K562 (cell line): ENCODE measurements around the gene ZNF521. TPM values are rescaled to one million over a fixed set of nuclear protein-coding genes. Genes with fewer than 3 reads are reported as not detected.

Experiments
- CEBPG ChIP-seq, 3 experiments: fragments of 200-800 bp in 1 of 3; sonication (Bioruptor generic) in 1 of 3; sonication (generic) in 1 of 3; formaldehyde crosslinking in 1 of 3; IDR thresholded peaks in 2 of 3; conservative IDR thresholded peaks in 1 of 3; 2 replicates each; pipeline versions ENCODE4 v1.6.1 to v1.8.0; 2016 to 2022; ENCODE audit warnings: missing compliant biosample characterization in 2 of 3, missing genetic modification characterization in 2 of 3, mild to moderate bottlenecking in 1 of 3, missing genetic modification reagents in 1 of 3
- SETDB1 ChIP-seq: IDR thresholded peaks from one replicate; pipeline ENCODE4 v1.6.1; 2012; ENCODE audit warnings: low read length, control low read depth, inconsistent platforms
- ZFP30 ChIP-seq: fragments of 250-450 bp; sonication (Bioruptor Pico); IDR thresholded peaks from 2 replicates; pipeline ENCODE4 v1.8.0; 2022; ENCODE audit warnings: moderate library complexity, mild to moderate bottlenecking, inconsistent platforms, borderline replicate concordance
- ZNF165 ChIP-seq: fragments of 250-450 bp; sonication (Bioruptor Pico); IDR thresholded peaks from 2 replicates; pipeline ENCODE4 v1.4.0; 2020; ENCODE audit warnings: borderline replicate concordance
- polyA plus RNA-seq, 8 experiments: library from polyadenylated mRNA; depleted of rRNA in 4 of 8; stranded (reverse) in 5 of 8; unstranded in 3 of 8; fragments of >200 nt; fragmentation: Nextera tagmentation in 2 of 8; fragmentation: Illumina TruSeq in 1 of 8; extraction: Ambion mirVana in 2 of 8; extraction: Trizol in 1 of 8; gene quantifications; 2 replicates each; pipeline versions ENCODE4 v1.2.1 to v1.2.3, GENCODE V29; 2011 to 2014; ENCODE audit warnings: inconsistent platforms in 1 of 8, missing spikeins in 1 of 8
- total RNA-seq, 7 experiments: library from RNA; depleted of rRNA in 6 of 7; stranded (reverse); fragments of >200 nt in 6 of 7; fragmentation: Illumina TruSeq in 2 of 7; extraction: Trizol in 2 of 7; gene quantifications; 2 replicates each; pipeline versions ENCODE4 v1.2.1 to v1.2.3, GENCODE V29; 2011 to 2021; ENCODE audit warnings: low replicate concordance in 1 of 7
- TF ChIP-seq, protein P1 (sequence below): sonication (generic); formaldehyde crosslinking; IDR thresholded peaks from 2 replicates; pipeline ENCODE4 v1.8.1; 2023; ENCODE audit warnings: missing genetic modification reagents, mild to moderate bottlenecking, borderline replicate concordance
- TF ChIP-seq, protein P2 (sequence below): fragments of 250-450 bp; sonication (Bioruptor Pico); IDR thresholded peaks from 2 replicates; pipeline ENCODE4 v1.5.0; 2021; ENCODE audit warnings: mild to moderate bottlenecking, moderate library complexity
- TF ChIP-seq, protein P3 (sequence below): sonication (generic); formaldehyde crosslinking; IDR thresholded peaks from 2 replicates; pipeline ENCODE4 v1.8.0; 2022; ENCODE audit warnings: mild to moderate bottlenecking, low read depth, missing genetic modification reagents

The ZNF521 gene
- total and polyA plus RNA-seq, 9 of the 15 experiments (the other 6 are each of a cell fraction or from before 2014, with no cell fraction given) = 1.2 to 5.8 (median 1.6) TPM

DNA sequence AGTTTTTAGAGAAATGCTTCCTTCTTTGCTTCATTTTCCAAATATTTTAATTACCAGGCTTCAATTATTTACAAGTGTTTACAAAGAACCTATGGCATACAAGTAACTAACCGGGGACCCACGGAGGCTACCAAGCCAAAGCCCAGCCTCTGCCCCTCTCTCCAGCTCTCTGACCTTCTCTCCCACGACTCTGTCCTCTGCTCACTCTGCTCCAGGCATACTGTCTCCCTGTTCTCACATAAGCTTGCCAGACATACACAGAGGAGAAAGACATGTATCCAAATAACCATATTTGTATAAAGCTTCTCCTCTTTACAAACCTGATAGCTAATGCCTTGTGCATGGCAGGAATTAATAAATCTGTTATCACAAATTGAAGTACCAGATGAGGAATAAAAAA is 141.3 kb downstream of the ZNF521 start (continued):
- TF ChIP-seq, protein P1, sequence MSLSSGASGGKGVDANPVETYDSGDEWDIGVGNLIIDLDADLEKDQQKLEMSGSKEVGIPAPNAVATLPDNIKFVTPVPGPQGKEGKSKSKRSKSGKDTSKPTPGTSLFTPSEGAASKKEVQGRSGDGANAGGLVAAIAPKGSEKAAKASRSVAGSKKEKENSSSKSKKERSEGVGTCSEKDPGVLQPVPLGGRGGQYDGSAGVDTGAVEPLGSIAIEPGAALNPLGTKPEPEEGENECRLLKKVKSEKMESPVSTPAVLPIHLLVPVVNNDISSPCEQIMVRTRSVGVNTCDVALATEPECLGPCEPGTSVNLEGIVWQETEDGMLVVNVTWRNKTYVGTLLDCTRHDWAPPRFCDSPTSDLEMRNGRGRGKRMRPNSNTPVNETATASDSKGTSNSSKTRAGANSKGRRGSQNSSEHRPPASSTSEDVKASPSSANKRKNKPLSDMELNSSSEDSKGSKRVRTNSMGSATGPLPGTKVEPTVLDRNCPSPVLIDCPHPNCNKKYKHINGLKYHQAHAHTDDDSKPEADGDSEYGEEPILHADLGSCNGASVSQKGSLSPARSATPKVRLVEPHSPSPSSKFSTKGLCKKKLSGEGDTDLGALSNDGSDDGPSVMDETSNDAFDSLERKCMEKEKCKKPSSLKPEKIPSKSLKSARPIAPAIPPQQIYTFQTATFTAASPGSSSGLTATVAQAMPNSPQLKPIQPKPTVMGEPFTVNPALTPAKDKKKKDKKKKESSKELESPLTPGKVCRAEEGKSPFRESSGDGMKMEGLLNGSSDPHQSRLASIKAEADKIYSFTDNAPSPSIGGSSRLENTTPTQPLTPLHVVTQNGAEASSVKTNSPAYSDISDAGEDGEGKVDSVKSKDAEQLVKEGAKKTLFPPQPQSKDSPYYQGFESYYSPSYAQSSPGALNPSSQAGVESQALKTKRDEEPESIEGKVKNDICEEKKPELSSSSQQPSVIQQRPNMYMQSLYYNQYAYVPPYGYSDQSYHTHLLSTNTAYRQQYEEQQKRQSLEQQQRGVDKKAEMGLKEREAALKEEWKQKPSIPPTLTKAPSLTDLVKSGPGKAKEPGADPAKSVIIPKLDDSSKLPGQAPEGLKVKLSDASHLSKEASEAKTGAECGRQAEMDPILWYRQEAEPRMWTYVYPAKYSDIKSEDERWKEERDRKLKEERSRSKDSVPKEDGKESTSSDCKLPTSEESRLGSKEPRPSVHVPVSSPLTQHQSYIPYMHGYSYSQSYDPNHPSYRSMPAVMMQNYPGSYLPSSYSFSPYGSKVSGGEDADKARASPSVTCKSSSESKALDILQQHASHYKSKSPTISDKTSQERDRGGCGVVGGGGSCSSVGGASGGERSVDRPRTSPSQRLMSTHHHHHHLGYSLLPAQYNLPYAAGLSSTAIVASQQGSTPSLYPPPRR (CRISPR knock-in tag) = no peak
- no peak for TF ChIP-seq CEBPG (CRISPR knock-in tag; IDR thresholded peaks at IDR 0.05)
- no peak for TF ChIP-seq CEBPG (tag; conservative IDR thresholded peaks at IDR 0.05 in 1 of 2, IDR thresholded peaks at IDR 0.05 in 1 of 2)
- TF ChIP-seq SETDB1 = no peak
- TF ChIP-seq, protein P2, sequence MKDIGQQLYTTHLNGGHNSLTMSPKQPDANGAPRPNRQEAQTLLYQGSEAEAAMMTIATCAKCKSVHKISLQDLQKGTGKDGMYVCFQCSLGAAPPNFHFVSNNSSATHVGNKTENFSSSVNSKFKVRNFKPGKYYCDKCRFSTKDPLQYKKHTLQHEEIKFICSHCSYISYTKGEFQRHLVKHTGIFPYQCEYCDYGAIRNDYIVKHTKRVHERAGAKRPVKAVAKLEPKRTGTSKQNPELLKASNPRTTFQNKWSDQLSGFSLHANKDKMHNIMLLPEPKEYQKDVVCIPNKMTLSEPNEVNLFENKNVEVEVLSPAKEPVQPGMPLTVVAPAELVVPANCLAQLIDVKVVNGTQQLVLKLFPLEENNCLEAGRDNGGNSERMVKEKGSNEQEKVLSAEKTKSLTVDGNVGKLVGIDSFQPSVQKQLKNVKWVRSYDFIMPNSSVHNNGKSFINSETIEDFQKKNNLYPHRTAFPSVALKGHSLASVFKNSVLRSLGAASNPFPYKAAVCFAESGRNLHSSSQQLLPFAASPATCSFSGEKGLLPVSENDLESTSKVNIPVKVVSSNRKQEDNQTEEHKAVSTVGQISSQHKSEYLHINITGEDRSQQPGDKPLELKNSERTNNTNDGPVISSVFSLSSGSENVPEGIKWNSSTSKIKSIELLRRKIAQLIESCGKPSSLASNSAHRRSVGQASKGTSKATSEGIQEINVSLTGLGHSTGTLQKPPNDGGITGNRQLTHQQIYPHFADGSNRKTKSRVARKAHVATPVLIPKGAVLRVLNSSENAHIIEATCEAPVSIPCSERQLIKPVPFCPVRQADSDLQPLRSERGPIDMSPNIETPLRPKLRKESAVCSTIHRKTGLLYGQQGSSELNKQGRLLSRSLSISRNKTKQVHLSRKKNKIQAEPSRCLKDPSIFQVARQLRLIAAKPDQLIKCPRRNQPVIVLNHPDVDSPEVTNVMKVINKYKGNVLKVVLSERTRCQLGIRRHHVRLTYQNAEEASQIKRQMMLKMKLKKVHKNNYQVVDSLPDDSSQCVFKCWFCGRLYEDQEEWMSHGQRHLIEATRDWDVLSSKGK (CRISPR knock-in tag) = no peak
- TF ChIP-seq, protein P3, sequence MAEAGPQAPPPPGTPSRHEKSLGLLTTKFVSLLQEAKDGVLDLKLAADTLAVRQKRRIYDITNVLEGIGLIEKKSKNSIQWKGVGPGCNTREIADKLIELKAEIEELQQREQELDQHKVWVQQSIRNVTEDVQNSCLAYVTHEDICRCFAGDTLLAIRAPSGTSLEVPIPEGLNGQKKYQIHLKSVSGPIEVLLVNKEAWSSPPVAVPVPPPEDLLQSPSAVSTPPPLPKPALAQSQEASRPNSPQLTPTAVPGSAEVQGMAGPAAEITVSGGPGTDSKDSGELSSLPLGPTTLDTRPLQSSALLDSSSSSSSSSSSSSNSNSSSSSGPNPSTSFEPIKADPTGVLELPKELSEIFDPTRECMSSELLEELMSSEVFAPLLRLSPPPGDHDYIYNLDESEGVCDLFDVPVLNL (CRISPR knock-in tag) = no peak
- no peak for TF ChIP-seq ZFP30 (CRISPR knock-in tag)
- no peak for TF ChIP-seq ZNF165
